22Rv1 (cell line): ENCODE data around the gene RPL35.

Experiments used
- H3K27ac ChIP-seq: fragments of 450-650 bp; 2 replicates; pipeline ENCODE4 v1.5.1; 2017
- CTCF ChIP-seq: fragments of 450-650 bp; IDR thresholded peaks from 2 replicates; pipeline ENCODE4 v1.5.1; 2017; ENCODE audit warnings: mild to moderate bottlenecking
- ZFX ChIP-seq: fragments of 450-650 bp; IDR thresholded peaks from 2 replicates; pipeline ENCODE4 v1.6.1; 2017; ENCODE audit warnings: antibody characterized with exemption, borderline replicate concordance

The RPL35 gene

GRCh38 chr9:124884376-124884775 is 22.6 kb upstream of the RPL35 start:
- TF ChIP-seq CTCF (no peak), ZFX (no peak)
- H3K27ac ChIP-seq, result no peak overlapping the region

GRCh38 chr9:124882231-124882630 is 20.5 kb upstream of the RPL35 start:
- TF ChIP-seq ZFX, result no peak
- no peak for TF ChIP-seq CTCF
- H3K27ac ChIP-seq, result no peak overlapping the region

GRCh38 chr9:124881138-124881743 is 19.5 kb upstream of the RPL35 start:
- no peak overlapping the region for H3K27ac ChIP-seq
- TF ChIP-seq ZFX (no peak), CTCF (no peak)

- no peak overlapping the region for H3K27ac ChIP-seq
- TF ChIP-seq CTCF (no peak), ZFX (no peak)
Measured at GRCh38 chr9:124880501-124880900, 18.7 kb upstream of the RPL35 start.

- H3K27ac ChIP-seq, result 0 out of 2 replicates have a peak overlapping the region, but pooled peaks have one; percentile 5
- TF ChIP-seq CTCF (no peak), ZFX (no peak)
Measured at GRCh38 chr9:124879226-124879625, 17.5 kb upstream of the RPL35 start.

- TF ChIP-seq CTCF, result no peak
- no peak for TF ChIP-seq ZFX
- H3K27ac ChIP-seq, result no peak overlapping the region
Measured at GRCh38 chr9:124878518-124878917, 16.8 kb upstream of the RPL35 start.

GRCh38 chr9:124878021-124878420 is 16.3 kb upstream of the RPL35 start:
- no peak overlapping the region for H3K27ac ChIP-seq
- no peak for TF ChIP-seq ZFX
- TF ChIP-seq CTCF, result no peak
